Stromal cell of bone marrow (primary cell): ENCODE measurements around the gene MOV10L1.

Experiments used
- DNase-seq: peaks from one replicate; pipeline ENCODE4 v3.0.0-alpha.2; 2012; ENCODE audit warnings: low read depth

Gene MOV10L1

GRCh38 chr22:50205781-50206569 is 116.2 kb downstream of the MOV10L1 start:
- DNase-seq, result no peak

- DNase-seq, result no peak
These were observed 116.8 kb downstream of the MOV10L1 start for GRCh38 chr22:50206599-50206998.

- no peak for DNase-seq
These were observed 117.8 kb downstream of the MOV10L1 start for GRCh38 chr22:50207383-50208140.

- no peak for DNase-seq
These were observed 118.7 kb downstream of the MOV10L1 start for GRCh38 chr22:50208430-50208938.

GRCh38 chr22:50208939-50209892 is 119.4 kb downstream of the MOV10L1 start:
- no peak for DNase-seq

GRCh38 chr22:50209893-50210292 is 120.1 kb downstream of the MOV10L1 start:
- peak; percentile 47 for DNase-seq

GRCh38 chr22:50210378-50211139 is 120.8 kb downstream of the MOV10L1 start:
- no peak for DNase-seq

- DNase-seq, result no peak
These were observed 121.3 kb downstream of the MOV10L1 start for GRCh38 chr22:50211147-50211546.
